GM13976 (cell line): ENCODE measurements around the gene SUSD4.
"Not testable (repeated sequence)": the region's sequence is repeated elsewhere in the genome, so short reads cannot be mapped to it uniquely, and the experiment has no call there.

ENCODE experiments used
- DNase-seq: peaks from one replicate; pipeline ENCODE4 v3.0.0; 2012; ENCODE audit warnings: low spot score
- in situ Hi-C: fragments of 300-500 bp; cut with MboI; formaldehyde crosslinking; loops from one replicate; pipeline ENCODE4 v1.12.0; 2022; ENCODE audit warnings: low sequenced_read_pairs, mixed read lengths, inconsistent platforms; ENCODE audit not compliant: unreplicated experiment
- TF ChIP-seq, protein P1 (sequence below): IDR thresholded peaks from 2 replicates; pipeline ENCODE4 v1.5.1; 2012; ENCODE audit warnings: borderline replicate concordance, mild to moderate bottlenecking; ENCODE audit not compliant: insufficient read depth; ENCODE audit errors: extremely low read depth, missing control alignments, control extremely low read depth

SUSD4 gene

GRCh38 chr1:223297800-223298199, 66.2 kb downstream of the SUSD4 start:
- no peak for DNase-seq
- TF ChIP-seq, protein P1, sequence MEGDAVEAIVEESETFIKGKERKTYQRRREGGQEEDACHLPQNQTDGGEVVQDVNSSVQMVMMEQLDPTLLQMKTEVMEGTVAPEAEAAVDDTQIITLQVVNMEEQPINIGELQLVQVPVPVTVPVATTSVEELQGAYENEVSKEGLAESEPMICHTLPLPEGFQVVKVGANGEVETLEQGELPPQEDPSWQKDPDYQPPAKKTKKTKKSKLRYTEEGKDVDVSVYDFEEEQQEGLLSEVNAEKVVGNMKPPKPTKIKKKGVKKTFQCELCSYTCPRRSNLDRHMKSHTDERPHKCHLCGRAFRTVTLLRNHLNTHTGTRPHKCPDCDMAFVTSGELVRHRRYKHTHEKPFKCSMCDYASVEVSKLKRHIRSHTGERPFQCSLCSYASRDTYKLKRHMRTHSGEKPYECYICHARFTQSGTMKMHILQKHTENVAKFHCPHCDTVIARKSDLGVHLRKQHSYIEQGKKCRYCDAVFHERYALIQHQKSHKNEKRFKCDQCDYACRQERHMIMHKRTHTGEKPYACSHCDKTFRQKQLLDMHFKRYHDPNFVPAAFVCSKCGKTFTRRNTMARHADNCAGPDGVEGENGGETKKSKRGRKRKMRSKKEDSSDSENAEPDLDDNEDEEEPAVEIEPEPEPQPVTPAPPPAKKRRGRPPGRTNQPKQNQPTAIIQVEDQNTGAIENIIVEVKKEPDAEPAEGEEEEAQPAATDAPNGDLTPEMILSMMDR = no peak
- in situ Hi-C loops = no loop called here

DNA sequence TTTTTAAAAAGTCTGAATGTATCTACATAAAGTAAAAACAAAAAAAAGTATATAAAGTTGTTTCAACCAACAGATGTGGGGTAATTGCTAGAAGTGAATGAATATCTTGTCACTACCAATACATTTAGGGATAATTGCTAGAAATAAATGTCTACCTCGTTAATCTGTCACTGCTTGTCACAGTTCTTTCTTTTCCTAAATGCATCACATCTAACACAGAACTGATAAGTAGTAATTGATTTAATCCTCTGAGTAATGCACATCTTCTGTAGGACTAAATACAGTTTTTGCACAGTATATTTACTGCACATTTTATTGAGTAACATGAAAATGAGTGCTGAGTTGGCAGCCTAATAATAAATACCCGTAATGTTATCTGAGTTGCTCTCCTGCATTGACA, 72.2 kb downstream of the SUSD4 start:
- TF ChIP-seq, protein P1 = no peak
- no peak for DNase-seq
- in situ Hi-C loops = no loop called here

- TF ChIP-seq, protein P1 = no peak
- DNase-seq = no peak
- in situ Hi-C loops = no loop called here
These were observed 73.6 kb downstream of the SUSD4 start for GRCh38 chr1:223290397-223290796.

DNA sequence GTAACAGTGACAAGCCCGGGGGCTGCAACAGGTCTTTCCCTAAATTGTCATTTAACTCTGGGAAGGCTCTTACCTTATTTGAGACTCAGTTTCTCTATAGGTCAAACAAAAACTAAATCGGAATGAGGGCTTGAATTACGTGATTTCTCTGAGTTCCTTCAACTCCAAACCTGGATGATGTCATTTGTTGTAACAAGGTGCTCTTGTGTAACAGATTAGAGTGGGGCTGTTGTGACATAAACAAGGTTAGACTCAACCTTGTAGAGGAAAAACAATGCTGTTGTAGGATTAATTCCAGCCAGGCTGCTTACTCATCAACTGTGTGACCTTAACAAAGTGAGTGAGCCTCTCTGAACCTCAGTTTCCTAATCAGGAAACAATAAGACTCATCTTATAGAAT, 74.4 kb downstream of the SUSD4 start:
- in situ Hi-C loops = no loop called here
- no peak for DNase-seq
- TF ChIP-seq, protein P1 = no peak

- TF ChIP-seq, protein P1 = no peak
- in situ Hi-C loops = no loop called here
- no peak for DNase-seq
These were observed 75.2 kb downstream of the SUSD4 start for GRCh38 chr1:223288826-223289225.

- in situ Hi-C loops = no loop called here
- TF ChIP-seq, protein P1 = no peak
- no peak for DNase-seq
These were observed 78.5 kb downstream of the SUSD4 start for GRCh38 chr1:223285452-223285851.

DNA sequence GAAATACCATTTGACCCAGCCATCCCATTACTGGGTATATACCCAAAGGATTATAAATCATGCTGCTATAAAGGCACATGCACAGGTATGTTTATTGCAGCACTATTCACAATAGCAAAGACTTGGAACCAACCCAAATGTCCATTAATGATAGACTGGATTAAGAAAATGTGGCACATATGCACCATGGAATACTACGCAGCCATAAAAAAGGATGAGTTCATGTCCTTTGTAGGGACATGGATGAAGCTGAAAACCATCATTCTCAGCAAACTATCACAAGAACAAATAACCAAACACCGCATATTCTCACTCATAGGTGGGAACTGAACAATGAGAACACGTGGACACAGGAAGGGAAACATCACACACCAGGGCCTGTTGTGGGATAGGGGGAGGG, 80.3 kb downstream of the SUSD4 start:
- in situ Hi-C loops, DNase-seq: not testable (repeated sequence)

- in situ Hi-C loops, DNase-seq: not testable (repeated sequence)
These were observed 85.7 kb downstream of the SUSD4 start for GRCh38 chr1:223278311-223278710.
